GM18508 (cell line): Measurements from ENCODE around the gene STK24.
A peak's percentile ranks its signal among the peaks of the same experiment; 100 is the strongest.
"Not testable (repeated sequence)": the region's sequence is repeated elsewhere in the genome, so short reads cannot be mapped to it uniquely, and the experiment has no call there.

ENCODE experiments used
- ATAC-seq: cut with Tn5 transposase; IDR thresholded peaks from one replicate; pipeline ENCODE4 v1.9.1; 2021; ENCODE audit warnings: moderate number of reproducible peaks; ENCODE audit not compliant: insufficient read depth, unreplicated experiment

The STK24 gene

DNA sequence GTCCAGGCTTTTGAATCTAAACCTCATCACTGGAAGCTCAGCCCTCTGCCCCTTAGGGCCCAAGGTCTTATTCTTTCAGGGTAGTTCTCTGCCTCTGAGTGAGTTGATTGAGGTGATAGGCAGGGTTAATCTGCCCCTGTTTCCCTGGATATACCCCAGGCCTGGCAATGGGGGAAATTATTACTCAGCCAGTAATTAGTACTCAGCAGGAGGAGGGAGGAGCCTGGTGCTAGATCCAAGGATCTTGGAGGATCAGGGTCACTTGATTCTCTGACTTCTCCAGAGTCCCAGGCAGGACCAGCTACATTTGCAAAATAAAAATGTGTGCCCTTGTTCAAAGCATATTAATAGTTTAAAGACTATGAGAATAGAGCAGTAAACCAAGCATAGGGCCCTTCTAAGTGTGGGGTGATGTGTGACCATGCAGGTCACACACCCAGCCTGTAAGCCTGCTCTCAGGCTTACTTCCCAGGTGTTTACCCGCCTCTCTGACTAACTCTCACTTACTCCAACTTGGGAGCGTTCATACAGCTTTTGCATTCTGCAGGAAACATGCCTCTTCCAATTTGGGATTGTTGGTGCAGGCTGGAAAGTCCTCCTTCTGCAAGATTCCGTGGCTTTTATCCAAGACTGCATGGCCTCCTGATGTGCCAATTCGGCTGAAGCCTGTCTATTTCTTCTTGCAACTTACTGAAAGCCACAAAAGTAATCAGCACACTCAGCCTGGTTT, 7.9 kb upstream of the STK24 start:
- ATAC-seq, result no peak

DNA sequence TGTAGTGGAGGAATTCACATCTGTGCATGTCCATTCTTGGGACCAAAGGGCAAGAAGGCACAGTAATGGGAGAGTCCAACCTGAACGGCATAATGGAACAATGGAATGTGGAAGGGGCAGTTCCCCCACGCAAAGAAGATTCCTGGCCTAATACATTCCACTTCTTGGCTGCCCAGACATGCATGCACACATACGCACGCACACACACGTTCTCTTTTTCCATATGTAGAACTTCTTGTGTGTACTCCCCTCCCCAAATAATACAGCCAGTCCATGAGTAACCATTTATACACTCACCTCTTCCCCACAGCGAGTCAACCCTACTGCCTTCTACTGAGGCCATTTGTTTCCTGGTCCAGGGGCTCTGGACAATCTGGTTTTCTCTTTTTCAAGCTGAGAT, 6.0 kb upstream of the STK24 start:
- no peak for ATAC-seq

DNA sequence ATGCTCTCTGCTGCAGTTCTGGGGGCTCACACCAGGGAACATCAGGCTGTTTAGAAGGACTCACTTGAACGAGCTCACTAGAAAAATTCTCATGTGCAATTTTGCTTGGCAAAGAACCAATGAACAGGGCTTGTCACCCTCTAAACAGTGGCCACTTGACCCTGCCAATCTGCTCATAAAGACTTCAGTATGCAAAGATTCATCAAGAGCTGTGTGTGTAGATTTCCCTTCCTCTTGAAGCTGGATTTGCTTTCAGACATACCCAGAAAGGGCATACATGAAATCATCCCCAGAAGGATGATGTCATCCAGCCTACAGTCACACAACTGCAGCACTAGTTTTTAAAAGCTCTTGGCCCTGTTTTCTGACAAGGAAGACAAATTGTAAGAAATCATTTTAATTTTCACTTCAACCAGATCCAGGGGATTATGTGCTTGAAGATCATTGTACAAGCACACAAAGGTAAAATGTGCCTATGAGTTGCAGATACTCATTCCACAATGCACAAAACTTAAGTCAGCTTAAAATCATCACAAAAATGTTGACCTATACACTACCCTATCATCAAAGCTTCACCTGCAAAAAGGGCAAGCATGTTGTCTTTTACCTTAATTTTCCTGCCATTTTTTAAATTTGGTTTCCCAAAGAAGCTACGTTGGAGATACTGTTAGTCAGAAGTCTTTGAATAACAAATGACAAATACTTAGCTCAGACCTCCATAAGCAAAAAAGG, 5.2 kb upstream of the STK24 start:
- no peak for ATAC-seq

GRCh38 chr13:98581381-98581780, 4.5 kb upstream of the STK24 start:
- ATAC-seq, result no peak

GRCh38 chr13:98580420-98580819, 3.5 kb upstream of the STK24 start:
- no peak for ATAC-seq

- ATAC-seq, result no peak
These were observed 954 bp upstream of the STK24 start for GRCh38 chr13:98577836-98578285.

DNA sequence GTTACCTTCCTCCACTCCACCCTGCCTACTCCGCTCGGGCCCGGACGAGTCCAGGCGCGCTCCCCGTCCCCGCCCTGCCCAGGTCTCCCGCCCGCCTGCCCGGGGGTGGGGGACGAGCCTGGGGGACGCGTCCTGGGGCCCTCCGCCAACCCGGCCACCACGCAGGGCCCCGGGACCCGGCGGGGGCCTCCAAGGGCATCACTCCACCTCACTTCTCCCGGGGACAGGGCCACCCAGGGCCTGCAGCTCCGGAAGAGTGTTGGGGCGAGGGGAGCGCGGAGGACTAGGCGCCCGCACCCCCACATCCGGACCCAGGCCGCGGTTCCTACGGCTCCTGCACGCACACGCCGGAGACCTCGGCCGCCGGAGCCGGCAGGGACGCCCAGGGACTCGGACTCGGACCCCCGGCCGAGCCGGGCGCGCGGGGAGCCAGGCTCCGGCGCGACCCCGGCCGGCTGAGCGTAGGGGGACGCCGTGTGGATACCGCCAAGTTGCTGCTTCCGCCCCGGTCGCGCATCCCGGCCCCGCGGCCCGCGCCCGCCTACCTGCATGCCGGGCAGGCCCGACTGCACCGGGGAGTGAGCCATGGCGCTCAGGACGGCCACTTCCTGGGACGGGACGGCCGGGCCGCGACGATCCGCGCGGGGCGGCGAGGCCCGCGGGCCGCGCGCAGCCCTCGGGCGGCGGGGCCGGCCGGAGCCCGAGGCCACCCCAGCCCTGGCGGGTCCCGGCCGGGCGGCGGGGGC, 534 bp downstream of the STK24 start:
- ATAC-seq, result no peak

- no peak for ATAC-seq
These were observed 1.1 kb downstream of the STK24 start for GRCh38 chr13:98575904-98576199.

DNA sequence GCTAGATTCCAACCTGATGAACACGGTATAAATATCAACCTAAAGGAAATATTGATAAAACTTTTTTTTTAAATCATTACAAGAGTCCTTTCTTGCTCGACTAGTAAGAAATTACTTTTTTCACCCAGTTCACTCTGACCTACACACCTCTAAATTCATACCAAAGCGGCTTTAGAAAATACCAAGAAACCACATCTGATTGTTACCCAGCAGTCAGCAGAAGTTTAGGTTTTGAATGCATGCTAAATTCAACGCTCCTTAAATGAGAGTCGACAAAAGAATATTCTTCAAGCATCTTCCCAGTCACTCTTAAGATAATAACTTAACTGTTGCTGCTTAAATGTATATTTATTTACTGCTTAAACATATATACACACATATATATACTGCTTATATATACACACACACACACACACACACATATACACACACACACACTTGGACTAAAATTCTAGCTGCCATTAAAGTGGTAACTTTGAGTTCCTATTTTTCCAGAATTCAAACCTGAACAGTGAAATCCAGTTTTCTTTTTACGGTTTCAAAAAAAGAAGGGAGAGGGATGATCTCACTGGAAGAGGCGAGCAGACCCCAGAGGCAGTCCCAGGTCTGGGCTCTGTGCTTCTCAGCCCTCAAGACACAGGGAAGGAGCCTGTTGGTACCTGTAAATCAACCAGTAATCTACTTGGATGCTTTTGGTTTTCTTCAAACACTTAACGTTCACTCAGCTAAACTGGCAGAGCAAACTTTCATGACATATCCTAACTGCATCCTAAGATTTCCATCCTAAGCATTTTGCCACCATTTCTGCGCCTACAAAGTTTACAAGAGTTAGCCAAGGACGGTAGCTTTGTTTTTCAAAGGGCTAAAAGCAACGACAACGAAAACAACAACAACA, 1.7 kb downstream of the STK24 start:
- ATAC-seq, result no peak

DNA sequence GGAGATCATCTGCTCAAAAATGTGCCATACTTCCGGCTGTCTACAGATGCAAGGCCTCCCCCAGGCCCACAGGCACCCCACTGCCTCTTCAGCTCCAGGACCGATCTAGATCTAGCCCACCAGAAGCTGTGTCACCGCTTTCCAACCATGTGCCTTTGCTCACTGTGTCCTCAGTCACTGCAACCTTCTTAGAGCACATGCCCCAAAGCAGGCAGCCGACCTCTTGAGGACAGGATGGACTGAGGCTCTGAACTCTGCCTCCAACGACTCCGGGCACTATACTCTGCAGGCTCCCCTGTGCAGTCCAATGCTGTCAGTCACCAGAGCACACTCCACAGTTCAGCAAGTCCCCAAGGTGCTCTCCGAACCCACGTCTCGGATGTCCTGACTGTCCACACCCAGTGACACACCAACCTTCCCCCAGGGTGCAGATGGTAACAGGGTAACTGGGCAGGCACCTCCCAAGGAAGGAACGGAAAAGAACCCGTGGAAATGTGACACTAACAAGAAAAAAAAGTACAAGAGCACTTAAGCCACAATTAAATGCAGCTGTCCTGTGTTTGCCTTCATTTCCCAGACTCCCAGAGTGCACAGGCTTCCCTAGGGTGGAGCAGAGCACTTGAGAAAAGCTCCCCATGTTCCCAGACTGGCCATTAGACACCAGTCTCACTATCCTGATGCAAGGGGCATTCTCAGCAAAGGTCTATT, 4.8 kb downstream of the STK24 start:
- ATAC-seq, result no peak

DNA sequence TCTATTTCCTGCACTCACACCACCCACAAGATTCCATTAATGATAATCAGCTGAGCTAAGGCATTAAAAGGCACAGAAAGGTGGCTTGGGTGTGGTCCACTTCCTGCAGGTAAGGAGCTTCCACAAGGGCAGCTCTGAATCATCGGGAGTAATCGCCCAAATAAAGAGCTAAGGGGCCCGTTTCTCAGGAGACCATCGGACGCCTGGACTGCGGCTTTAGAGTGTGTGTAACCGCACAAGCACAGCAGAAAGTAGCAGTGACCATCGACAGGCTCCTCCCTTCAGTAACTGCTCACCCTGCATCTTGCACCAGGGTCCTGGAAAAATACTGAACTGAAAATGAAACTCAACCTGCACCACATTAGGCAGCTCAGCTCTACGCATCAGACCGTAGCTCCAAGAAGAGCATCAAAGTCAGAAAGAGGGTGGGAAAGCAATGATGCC, 6.0 kb downstream of the STK24 start:
- peak; percentile 87 for ATAC-seq

DNA sequence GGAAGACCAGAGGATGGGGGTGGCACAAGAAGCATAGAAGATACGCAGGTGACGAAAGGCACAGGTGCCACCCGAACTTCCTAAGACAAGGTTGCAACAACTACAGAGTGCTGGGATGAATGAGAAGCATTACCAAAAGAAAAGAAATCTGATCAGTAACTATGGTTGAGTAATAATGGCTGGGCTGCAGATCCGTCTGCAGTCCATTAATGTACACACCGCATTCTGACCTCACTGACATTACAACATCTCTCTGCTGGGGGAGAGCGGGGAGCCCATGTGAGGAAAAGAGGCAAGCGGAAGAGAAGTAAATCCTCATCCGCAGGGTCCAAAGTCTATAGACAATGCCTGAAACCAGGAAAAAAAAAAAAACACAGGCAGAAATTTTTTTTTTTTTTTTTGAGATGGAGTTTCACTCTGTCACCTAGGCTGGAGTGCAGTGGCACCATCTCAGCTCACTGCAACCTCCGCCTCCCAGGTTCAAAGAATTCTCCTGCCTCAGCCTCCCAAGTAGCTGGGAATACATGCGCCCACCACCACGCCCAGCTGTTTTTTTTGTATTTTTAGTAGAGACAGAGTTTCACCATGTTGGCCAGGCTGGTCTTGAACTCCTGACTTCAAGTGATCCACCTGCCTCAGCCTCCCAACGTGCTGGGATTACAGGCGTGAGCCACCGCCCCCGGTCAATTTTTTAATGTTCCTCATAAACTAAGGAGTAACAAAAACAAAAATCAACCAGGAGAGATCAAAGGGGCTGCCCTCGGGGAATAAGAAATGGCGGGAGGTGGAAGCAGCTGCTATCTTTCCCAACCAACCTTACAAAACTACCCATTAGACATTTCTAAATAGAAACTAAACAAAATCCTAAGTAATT, 7.2 kb downstream of the STK24 start:
- ATAC-seq, result not testable (repeated sequence)

GRCh38 chr13:98568918-98569317, 8.0 kb downstream of the STK24 start:
- ATAC-seq, result no peak

GRCh38 chr13:98567140-98567539, 9.8 kb downstream of the STK24 start:
- no peak for ATAC-seq

DNA sequence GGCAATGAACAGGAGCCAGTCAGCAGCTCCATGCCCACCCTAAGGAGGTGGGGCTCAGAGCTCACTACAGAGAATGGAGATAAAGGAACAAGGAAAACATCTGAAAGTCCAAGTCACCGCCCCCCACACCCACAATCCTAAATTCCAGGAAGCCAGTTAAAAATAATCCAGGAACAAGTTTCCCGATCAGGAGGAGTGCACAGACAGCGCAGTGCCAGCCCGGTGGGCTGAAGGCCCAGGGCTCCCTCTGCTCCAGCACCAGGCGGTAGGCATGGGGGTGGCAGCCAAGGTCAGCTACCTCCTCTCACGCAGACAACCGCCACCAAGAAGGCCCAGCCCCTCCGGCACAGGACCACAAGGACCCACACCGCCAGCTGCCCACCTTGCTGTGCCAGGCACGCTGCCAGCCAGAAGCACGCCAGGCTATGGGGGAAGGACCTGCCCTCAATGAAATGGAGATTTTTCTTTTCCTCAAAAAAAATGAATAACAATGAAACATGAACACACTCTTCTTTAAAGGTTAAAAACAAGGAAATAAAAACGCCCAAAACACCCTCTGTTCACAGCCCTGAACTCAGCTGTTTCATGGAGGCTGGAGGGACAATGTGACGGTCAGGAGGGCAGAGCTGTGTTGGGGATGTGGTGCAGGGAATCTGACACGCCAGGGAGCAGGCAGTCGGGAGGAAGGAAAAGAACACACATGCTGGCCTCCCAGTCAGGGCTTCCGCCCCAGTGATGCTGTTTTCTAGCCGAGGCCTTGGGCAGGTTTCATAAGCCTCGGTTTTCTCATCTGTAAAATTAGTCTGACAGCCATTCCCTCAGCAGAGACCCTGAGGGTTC, 11.0 kb downstream of the STK24 start:
- ATAC-seq, result no peak

DNA sequence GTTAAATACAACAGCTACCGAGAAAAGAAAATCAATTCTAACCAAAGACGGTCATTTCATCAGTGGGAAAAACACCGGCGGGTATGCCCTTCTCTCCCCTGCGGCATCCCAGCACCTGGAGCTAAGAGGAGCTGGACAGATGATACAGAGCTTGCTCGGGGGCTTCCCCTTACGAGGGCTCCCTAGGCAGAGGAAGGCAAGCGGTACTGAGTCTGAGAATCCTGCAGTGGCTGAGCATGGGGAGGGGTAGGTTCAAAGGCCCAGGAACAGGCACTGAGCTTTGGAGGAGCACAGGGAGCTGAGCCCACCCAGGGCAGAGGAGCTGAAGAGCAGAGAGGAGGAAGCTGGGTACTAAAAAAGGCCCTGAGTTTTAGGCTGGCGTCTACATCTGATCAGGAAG, 12.7 kb downstream of the STK24 start:
- ATAC-seq, result no peak

DNA sequence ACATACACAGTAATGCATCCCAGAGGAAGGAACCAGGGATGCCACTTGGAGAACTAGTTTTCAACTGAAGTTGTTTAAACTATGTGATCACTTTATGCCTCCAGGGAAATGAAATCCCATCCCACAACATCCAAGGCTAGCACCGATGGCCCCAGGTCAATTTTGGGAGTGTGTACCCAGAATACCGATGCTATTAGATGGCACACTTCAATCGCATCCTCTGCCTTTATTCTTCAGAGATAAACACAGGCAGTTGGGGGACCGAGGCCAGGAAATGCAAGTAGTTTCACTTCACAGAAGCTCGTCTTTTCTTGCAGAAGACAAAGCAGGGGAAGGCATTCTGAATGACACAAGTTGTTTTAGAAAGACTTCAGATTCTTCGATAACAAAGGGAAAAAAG, 13.8 kb downstream of the STK24 start:
- ATAC-seq, result no peak

- no peak for ATAC-seq
These were observed 17.7 kb downstream of the STK24 start for GRCh38 chr13:98559169-98559568.
